Cardiac fibroblast (primary cell): ENCODE measurements around the gene EHMT1.

Source experiments
- DNase-seq, 2 donors: peaks; one replicate each; pipeline versions ENCODE4 v3.0.0 to v3.0.0-alpha.2; 2010; ENCODE audit warnings: low read depth in 2 of 2
- H3K4me3 ChIP-seq, 2 donors: replicated peaks in 1 of 2; 1 replicate in 1 of 2; 2 replicates in 1 of 2; pipeline ENCODE4 v1.5.1; 2011; ENCODE audit warnings: low read depth in 2 of 2, low read length in 2 of 2, mild to moderate bottlenecking in 2 of 2, moderate library complexity in 1 of 2
- CTCF ChIP-seq: IDR thresholded peaks from one replicate; pipeline ENCODE4 v1.5.1; 2011; ENCODE audit warnings: low read depth, mild to moderate bottlenecking, low read length, inconsistent platforms

Gene EHMT1

GRCh38 chr9:137823986-137824771, 205.4 kb downstream of the EHMT1 start:
- no peak overlapping the region for H3K4me3 ChIP-seq
- TF ChIP-seq CTCF: no peak

GRCh38 chr9:137825324-137825989, 206.7 kb downstream of the EHMT1 start:
- no peak for DNase-seq
- H3K4me3 ChIP-seq: no peak overlapping the region
- TF ChIP-seq CTCF: no peak

More at GRCh38 chr9:137823986-137824771, 205.4 kb downstream of the EHMT1 start:
- DNase-seq: no peak

GRCh38 chr9:137827908-137828526, 209.2 kb downstream of the EHMT1 start:
- no peak for DNase-seq
- no peak for TF ChIP-seq CTCF
- H3K4me3 ChIP-seq: no peak overlapping the region

- H3K4me3 ChIP-seq: no peak overlapping the region
- DNase-seq: peak; percentile 6 to 19
- TF ChIP-seq CTCF: no peak
Measured at GRCh38 chr9:137828527-137829259, 209.9 kb downstream of the EHMT1 start.

GRCh38 chr9:137829260-137829996, 210.6 kb downstream of the EHMT1 start:
- no peak for DNase-seq
- H3K4me3 ChIP-seq: no peak overlapping the region
- TF ChIP-seq CTCF: no peak

GRCh38 chr9:137832191-137832700, 213.4 kb downstream of the EHMT1 start:
- no peak for TF ChIP-seq CTCF
- no peak for DNase-seq
- no peak overlapping the region for H3K4me3 ChIP-seq
